Activated CD4-positive, alpha-beta T cell treated with anti-CD3 and anti-CD28 coated beads, Interleukin-2, amount 10 ng/mL, durations not matched to agents 24 days and 14 days (primary cell): ENCODE measurements around the gene DOCK4. TPM values are rescaled to one million over a fixed set of nuclear protein-coding genes. Genes with fewer than 3 reads are reported as not detected.

Experiments
- DNase-seq: peaks from one replicate; pipeline ENCODE4 v3.0.0; 2022
- H3K27ac Mint-ChIP-seq: one replicate; pipeline ENCODE4 v1.8.0; 2022; ENCODE audit warnings: mild to moderate bottlenecking, mixed read lengths
- H3K27me3 Mint-ChIP-seq: one replicate; pipeline ENCODE4 v1.8.0; 2022; ENCODE audit warnings: mixed read lengths
- H3K36me3 Mint-ChIP-seq: one replicate; pipeline ENCODE4 v1.8.0; 2022; ENCODE audit warnings: low read depth, mild to moderate bottlenecking, mixed read lengths
- H3K4me1 Mint-ChIP-seq: one replicate; pipeline ENCODE4 v1.8.0; 2021; ENCODE audit warnings: mixed read lengths
- H3K4me3 Mint-ChIP-seq: one replicate; pipeline ENCODE4 v1.8.0; 2022; ENCODE audit warnings: mild to moderate bottlenecking, moderate library complexity, mixed read lengths
- H3K9me3 Mint-ChIP-seq: one replicate; pipeline ENCODE4 v1.8.0; 2021; ENCODE audit warnings: mixed read lengths
- intact Hi-C: fragments of 100-400 bp; cut with micrococcal nuclease; formaldehyde crosslinking; loops from one replicate; pipeline ENCODE4 v1.15.1; 2023
- total RNA-seq: library from RNA; stranded (reverse); gene quantifications from 2 replicates; pipeline ENCODE4 v1.2.3, GENCODE V29; 2022

Gene DOCK4
- total RNA-seq, 1 donor from 2014 or later: 0.89 TPM

GRCh38 chr7:112206991-112207592, 893 bp upstream of the DOCK4 start:
- Mint-ChIP-seq H3K4me3 (peak overlapping the region; percentile 91), H3K27ac (peak overlapping the region; percentile 83), H3K36me3 (no peaks in the 10 kb centered on the region), H3K9me3 (no peaks in the 10 kb centered on the region), H3K27me3 (peaks cover 29% of the 10 kb centered on the region), H3K4me1 (peaks cover 30% of the 10 kb centered on the region)
- intact Hi-C loops: loop anchor here (1.0 to 10.0 kb wide), 7 partner anchors 184 to 911 kb away; partner anchors contain the start of genes IFRD1, IMMP2L and SMIM30
- DNase-seq: peak; percentile 71

- peaks cover 30% of the 10 kb centered on the region for H3K4me1 Mint-ChIP-seq
- H3K27me3 Mint-ChIP-seq: peaks cover 45% of the 10 kb centered on the region
- intact Hi-C loops: loop anchor here (1.0 to 10.0 kb wide), 7 partner anchors 185 to 913 kb away; partner anchors contain the start of genes IFRD1, IMMP2L and SMIM30
- no peaks in the 10 kb centered on the region for H3K36me3 Mint-ChIP-seq
- H3K4me3 Mint-ChIP-seq: peak overlapping the region; percentile 91
- H3K27ac Mint-ChIP-seq: no peak overlapping the region
- H3K9me3 Mint-ChIP-seq: no peaks in the 10 kb centered on the region
- peak; percentile 79 for DNase-seq
Observed at GRCh38 chr7:112205343-112206237, 609 bp downstream of the DOCK4 start.

GRCh38 chr7:112204499-112205342, 1.5 kb downstream of the DOCK4 start:
- intact Hi-C loops: loop anchor here (10.0 kb wide), 1 partner anchor 580 kb away; no protein-coding TSS in a partner anchor
- peaks cover 47% of the 10 kb centered on the region for H3K27me3 Mint-ChIP-seq
- H3K27ac Mint-ChIP-seq: no peak overlapping the region
- no peaks in the 10 kb centered on the region for H3K36me3 Mint-ChIP-seq
- DNase-seq: peak; percentile 66
- no peaks in the 10 kb centered on the region for H3K9me3 Mint-ChIP-seq
- H3K4me3 Mint-ChIP-seq: peak overlapping the region; percentile 91
- peaks cover 29% of the 10 kb centered on the region for H3K4me1 Mint-ChIP-seq

- Mint-ChIP-seq H3K27me3 (peaks cover 50% of the 10 kb centered on the region), H3K9me3 (no peaks in the 10 kb centered on the region), H3K4me3 (no peak overlapping the region), H3K36me3 (no peaks in the 10 kb centered on the region), H3K4me1 (peaks cover 29% of the 10 kb centered on the region), H3K27ac (no peak overlapping the region)
- intact Hi-C loops: loop anchor here (10.0 kb wide), 1 partner anchor 581 kb away; no protein-coding TSS in a partner anchor
- DNase-seq: no peak
Observed at GRCh38 chr7:112203365-112203739, 2.8 kb downstream of the DOCK4 start.

GRCh38 chr7:112202816-112203215, 3.4 kb downstream of the DOCK4 start:
- no peak overlapping the region for H3K4me3 Mint-ChIP-seq
- DNase-seq: no peak
- intact Hi-C loops: loop anchor here (10.0 kb wide), 1 partner anchor 582 kb away; no protein-coding TSS in a partner anchor
- H3K4me1 Mint-ChIP-seq: peaks cover 30% of the 10 kb centered on the region
- H3K27ac Mint-ChIP-seq: no peak overlapping the region
- H3K9me3 Mint-ChIP-seq: no peaks in the 10 kb centered on the region
- H3K27me3 Mint-ChIP-seq: peaks cover 51% of the 10 kb centered on the region
- no peaks in the 10 kb centered on the region for H3K36me3 Mint-ChIP-seq

- no peak for DNase-seq
- no peak overlapping the region for H3K27ac Mint-ChIP-seq
- H3K4me3 Mint-ChIP-seq: no peak overlapping the region
- peaks cover 23% of the 10 kb centered on the region for H3K4me1 Mint-ChIP-seq
- intact Hi-C loops: loop anchor here (10.0 kb wide), 1 partner anchor 583 kb away; no protein-coding TSS in a partner anchor
- no peaks in the 10 kb centered on the region for H3K36me3 Mint-ChIP-seq
- peaks cover 53% of the 10 kb centered on the region for H3K27me3 Mint-ChIP-seq
- no peaks in the 10 kb centered on the region for H3K9me3 Mint-ChIP-seq
Observed at GRCh38 chr7:112201839-112202238, 4.4 kb downstream of the DOCK4 start.

- Mint-ChIP-seq H3K27ac (no peak overlapping the region), H3K36me3 (no peaks in the 10 kb centered on the region), H3K4me1 (peaks cover 21% of the 10 kb centered on the region), H3K9me3 (no peaks in the 10 kb centered on the region), H3K4me3 (no peak overlapping the region), H3K27me3 (peaks cover 54% of the 10 kb centered on the region)
- DNase-seq: no peak
- intact Hi-C loops: loop anchor here (10.0 kb wide), 1 partner anchor 583 kb away; no protein-coding TSS in a partner anchor
Observed at GRCh38 chr7:112201411-112201810, 4.8 kb downstream of the DOCK4 start.

GRCh38 chr7:112199672-112200071, 6.5 kb downstream of the DOCK4 start:
- peaks cover 48% of the 10 kb centered on the region for H3K27me3 Mint-ChIP-seq
- no peak for DNase-seq
- H3K36me3 Mint-ChIP-seq: no peaks in the 10 kb centered on the region
- H3K9me3 Mint-ChIP-seq: no peaks in the 10 kb centered on the region
- no peak overlapping the region for H3K27ac Mint-ChIP-seq
- intact Hi-C loops: loop anchor here (10.0 kb wide), 1 partner anchor 585 kb away; no protein-coding TSS in a partner anchor
- no peak overlapping the region for H3K4me3 Mint-ChIP-seq
- H3K4me1 Mint-ChIP-seq: peaks cover 11% of the 10 kb centered on the region

GRCh38 chr7:112199035-112199655, 7.1 kb downstream of the DOCK4 start:
- Mint-ChIP-seq H3K27me3 (peaks cover 44% of the 10 kb centered on the region), H3K9me3 (no peaks in the 10 kb centered on the region), H3K27ac (no peak overlapping the region), H3K36me3 (no peaks in the 10 kb centered on the region), H3K4me3 (no peak overlapping the region), H3K4me1 (peaks cover 6% of the 10 kb centered on the region)
- DNase-seq: no peak
- intact Hi-C loops: no loop called here

- Mint-ChIP-seq H3K9me3 (peaks cover 6% of the 10 kb centered on the region), H3K27ac (no peak overlapping the region), H3K27me3 (peaks cover 37% of the 10 kb centered on the region), H3K4me3 (no peak overlapping the region), H3K4me1 (peaks cover 2% of the 10 kb centered on the region), H3K36me3 (no peaks in the 10 kb centered on the region)
- intact Hi-C loops: no loop called here
- DNase-seq: no peak
Observed at GRCh38 chr7:112197322-112197721, 8.9 kb downstream of the DOCK4 start.

GRCh38 chr7:112195717-112196116, 10.5 kb downstream of the DOCK4 start:
- DNase-seq: no peak
- intact Hi-C loops: no loop called here
- Mint-ChIP-seq H3K4me3 (no peak overlapping the region), H3K27ac (no peak overlapping the region), H3K36me3 (no peaks in the 10 kb centered on the region), H3K9me3 (peaks cover 6% of the 10 kb centered on the region), H3K4me1 (peaks cover 2% of the 10 kb centered on the region), H3K27me3 (peaks cover 22% of the 10 kb centered on the region)

- DNase-seq: no peak
- Mint-ChIP-seq H3K9me3 (peaks cover 6% of the 10 kb centered on the region), H3K4me3 (no peak overlapping the region), H3K27ac (no peak overlapping the region), H3K4me1 (peaks cover 2% of the 10 kb centered on the region), H3K27me3 (peaks cover 16% of the 10 kb centered on the region), H3K36me3 (no peaks in the 10 kb centered on the region)
- intact Hi-C loops: no loop called here
Observed at GRCh38 chr7:112193915-112194502, 12.2 kb downstream of the DOCK4 start.
